K562 (cell line): ENCODE data around the gene NFATC2. TPM values are rescaled to one million over a fixed set of nuclear protein-coding genes. Genes with fewer than 3 reads are reported as not detected.

Experiments used
- NCOA1 ChIP-seq: fragments of 450-650 bp; IDR thresholded peaks from 2 replicates; pipeline ENCODE4 v1.6.1; 2016; ENCODE audit warnings: low read depth
- ZNF212 ChIP-seq: fragments of 450-650 bp; formaldehyde crosslinking; IDR thresholded peaks from 2 replicates; pipeline ENCODE4 v1.4.0; 2020; ENCODE audit warnings: mild to moderate bottlenecking
- polyA plus RNA-seq, 8 experiments: library from polyadenylated mRNA; depleted of rRNA in 4 of 8; stranded (reverse) in 5 of 8; unstranded in 3 of 8; fragments of >200 nt; fragmentation: Nextera tagmentation in 2 of 8; fragmentation: Illumina TruSeq in 1 of 8; extraction: Ambion mirVana in 2 of 8; extraction: Trizol in 1 of 8; gene quantifications; 2 replicates each; pipeline versions ENCODE4 v1.2.1 to v1.2.3, GENCODE V29; 2011 to 2014; ENCODE audit warnings: inconsistent platforms in 1 of 8, missing spikeins in 1 of 8
- total RNA-seq, 7 experiments: library from RNA; depleted of rRNA in 6 of 7; stranded (reverse); fragments of >200 nt in 6 of 7; fragmentation: Illumina TruSeq in 2 of 7; extraction: Trizol in 2 of 7; gene quantifications; 2 replicates each; pipeline versions ENCODE4 v1.2.1 to v1.2.3, GENCODE V29; 2011 to 2021; ENCODE audit warnings: low replicate concordance in 1 of 7
- TF ChIP-seq, protein P1 (sequence below): IDR thresholded peaks from 3 replicates; pipeline ENCODE4 v1.6.1; 2011; ENCODE audit warnings: borderline replicate concordance, mild to moderate bottlenecking, moderate library complexity; ENCODE audit not compliant: insufficient read length; ENCODE audit errors: extremely low read depth
- TF ChIP-seq, protein P2 (sequence below): fragments of 200-800 bp; sonication (Bioruptor generic); IDR thresholded peaks from 2 replicates; pipeline ENCODE4 v1.6.1; 2016; ENCODE audit warnings: missing genetic modification characterization, missing compliant biosample characterization
- TF ChIP-seq, protein P3 (sequence below): fragments of 250-450 bp; sonication (Bioruptor Pico); IDR thresholded peaks from 2 replicates; pipeline ENCODE4 v1.9.0; 2021; ENCODE audit warnings: mild to moderate bottlenecking, inconsistent platforms
- TF ChIP-seq, protein P4 (sequence below): fragments of 250-450 bp; sonication (Bioruptor Pico); IDR thresholded peaks from 2 replicates; pipeline ENCODE4 v1.8.0; 2021; ENCODE audit warnings: borderline replicate concordance, mild to moderate bottlenecking, moderate library complexity; ENCODE audit not compliant: poor library complexity, severe bottlenecking

The NFATC2 gene
- total and polyA plus RNA-seq, 9 of the 15 experiments (the other 6 are each of a cell fraction or from before 2014, with no cell fraction given), result 1.9 to 11.2 (median 3.0) TPM

DNA sequence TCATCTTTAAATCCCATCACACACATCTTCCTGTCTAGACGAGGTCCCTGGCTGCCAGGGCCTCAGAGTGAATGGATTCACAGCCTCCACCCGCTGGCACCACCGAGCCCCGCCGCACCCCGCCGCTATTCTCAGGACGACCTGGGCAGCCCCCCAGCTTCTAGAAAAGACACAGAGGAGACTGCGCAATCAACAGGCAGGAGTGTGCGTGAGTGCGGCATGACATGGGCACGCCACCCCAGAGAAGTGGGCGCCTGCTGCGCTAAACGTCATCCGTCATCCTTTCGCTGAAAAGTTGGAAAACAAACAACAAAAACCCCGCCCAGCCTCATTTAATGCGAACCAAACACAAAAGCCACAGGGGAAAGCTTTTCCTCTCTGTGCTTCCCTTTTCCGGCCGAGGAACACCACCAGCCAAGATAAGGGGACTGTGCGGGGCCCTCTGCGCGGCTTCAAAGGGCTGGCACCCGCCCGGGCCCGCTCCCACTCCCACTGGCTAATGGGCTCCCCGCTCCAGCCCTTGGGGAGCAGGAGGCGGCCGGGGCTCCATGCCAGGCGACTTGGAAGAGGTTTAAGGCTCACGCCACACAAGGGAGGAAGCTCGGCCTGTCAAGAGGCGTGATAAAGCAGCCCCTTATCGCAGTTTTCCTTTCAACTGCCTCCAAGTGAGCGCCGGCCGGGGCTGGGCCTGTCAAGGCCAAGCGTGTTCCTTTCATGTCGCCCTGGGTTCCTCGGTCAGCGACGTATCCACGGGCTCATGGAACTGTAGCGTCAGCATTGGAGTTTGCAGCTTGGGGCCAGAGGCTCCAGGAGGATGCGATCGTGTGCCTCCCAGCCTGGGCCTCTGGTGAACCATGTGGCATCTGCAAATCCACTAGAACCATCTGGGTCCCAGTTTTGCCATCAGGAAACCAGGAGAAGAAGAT, 50.1 kb downstream of the NFATC2 start (continued):
- TF ChIP-seq, protein P1, sequence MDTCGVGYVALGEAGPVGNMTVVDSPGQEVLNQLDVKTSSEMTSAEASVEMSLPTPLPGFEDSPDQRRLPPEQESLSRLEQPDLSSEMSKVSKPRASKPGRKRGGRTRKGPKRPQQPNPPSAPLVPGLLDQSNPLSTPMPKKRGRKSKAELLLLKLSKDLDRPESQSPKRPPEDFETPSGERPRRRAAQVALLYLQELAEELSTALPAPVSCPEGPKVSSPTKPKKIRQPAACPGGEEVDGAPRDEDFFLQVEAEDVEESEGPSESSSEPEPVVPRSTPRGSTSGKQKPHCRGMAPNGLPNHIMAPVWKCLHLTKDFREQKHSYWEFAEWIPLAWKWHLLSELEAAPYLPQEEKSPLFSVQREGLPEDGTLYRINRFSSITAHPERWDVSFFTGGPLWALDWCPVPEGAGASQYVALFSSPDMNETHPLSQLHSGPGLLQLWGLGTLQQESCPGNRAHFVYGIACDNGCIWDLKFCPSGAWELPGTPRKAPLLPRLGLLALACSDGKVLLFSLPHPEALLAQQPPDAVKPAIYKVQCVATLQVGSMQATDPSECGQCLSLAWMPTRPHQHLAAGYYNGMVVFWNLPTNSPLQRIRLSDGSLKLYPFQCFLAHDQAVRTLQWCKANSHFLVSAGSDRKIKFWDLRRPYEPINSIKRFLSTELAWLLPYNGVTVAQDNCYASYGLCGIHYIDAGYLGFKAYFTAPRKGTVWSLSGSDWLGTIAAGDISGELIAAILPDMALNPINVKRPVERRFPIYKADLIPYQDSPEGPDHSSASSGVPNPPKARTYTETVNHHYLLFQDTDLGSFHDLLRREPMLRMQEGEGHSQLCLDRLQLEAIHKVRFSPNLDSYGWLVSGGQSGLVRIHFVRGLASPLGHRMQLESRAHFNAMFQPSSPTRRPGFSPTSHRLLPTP, result no peak
- TF ChIP-seq NCOA1, result no peak
- TF ChIP-seq, protein P2, sequence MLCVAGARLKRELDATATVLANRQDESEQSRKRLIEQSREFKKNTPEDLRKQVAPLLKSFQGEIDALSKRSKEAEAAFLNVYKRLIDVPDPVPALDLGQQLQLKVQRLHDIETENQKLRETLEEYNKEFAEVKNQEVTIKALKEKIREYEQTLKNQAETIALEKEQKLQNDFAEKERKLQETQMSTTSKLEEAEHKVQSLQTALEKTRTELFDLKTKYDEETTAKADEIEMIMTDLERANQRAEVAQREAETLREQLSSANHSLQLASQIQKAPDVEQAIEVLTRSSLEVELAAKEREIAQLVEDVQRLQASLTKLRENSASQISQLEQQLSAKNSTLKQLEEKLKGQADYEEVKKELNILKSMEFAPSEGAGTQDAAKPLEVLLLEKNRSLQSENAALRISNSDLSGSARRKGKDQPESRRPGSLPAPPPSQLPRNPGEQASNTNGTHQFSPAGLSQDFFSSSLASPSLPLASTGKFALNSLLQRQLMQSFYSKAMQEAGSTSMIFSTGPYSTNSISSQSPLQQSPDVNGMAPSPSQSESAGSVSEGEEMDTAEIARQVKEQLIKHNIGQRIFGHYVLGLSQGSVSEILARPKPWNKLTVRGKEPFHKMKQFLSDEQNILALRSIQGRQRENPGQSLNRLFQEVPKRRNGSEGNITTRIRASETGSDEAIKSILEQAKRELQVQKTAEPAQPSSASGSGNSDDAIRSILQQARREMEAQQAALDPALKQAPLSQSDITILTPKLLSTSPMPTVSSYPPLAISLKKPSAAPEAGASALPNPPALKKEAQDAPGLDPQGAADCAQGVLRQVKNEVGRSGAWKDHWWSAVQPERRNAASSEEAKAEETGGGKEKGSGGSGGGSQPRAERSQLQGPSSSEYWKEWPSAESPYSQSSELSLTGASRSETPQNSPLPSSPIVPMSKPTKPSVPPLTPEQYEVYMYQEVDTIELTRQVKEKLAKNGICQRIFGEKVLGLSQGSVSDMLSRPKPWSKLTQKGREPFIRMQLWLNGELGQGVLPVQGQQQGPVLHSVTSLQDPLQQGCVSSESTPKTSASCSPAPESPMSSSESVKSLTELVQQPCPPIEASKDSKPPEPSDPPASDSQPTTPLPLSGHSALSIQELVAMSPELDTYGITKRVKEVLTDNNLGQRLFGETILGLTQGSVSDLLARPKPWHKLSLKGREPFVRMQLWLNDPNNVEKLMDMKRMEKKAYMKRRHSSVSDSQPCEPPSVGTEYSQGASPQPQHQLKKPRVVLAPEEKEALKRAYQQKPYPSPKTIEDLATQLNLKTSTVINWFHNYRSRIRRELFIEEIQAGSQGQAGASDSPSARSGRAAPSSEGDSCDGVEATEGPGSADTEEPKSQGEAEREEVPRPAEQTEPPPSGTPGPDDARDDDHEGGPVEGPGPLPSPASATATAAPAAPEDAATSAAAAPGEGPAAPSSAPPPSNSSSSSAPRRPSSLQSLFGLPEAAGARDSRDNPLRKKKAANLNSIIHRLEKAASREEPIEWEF (CRISPR knock-in tag), result no peak; the same call in none of the 2 replicates
- TF ChIP-seq, protein P3, sequence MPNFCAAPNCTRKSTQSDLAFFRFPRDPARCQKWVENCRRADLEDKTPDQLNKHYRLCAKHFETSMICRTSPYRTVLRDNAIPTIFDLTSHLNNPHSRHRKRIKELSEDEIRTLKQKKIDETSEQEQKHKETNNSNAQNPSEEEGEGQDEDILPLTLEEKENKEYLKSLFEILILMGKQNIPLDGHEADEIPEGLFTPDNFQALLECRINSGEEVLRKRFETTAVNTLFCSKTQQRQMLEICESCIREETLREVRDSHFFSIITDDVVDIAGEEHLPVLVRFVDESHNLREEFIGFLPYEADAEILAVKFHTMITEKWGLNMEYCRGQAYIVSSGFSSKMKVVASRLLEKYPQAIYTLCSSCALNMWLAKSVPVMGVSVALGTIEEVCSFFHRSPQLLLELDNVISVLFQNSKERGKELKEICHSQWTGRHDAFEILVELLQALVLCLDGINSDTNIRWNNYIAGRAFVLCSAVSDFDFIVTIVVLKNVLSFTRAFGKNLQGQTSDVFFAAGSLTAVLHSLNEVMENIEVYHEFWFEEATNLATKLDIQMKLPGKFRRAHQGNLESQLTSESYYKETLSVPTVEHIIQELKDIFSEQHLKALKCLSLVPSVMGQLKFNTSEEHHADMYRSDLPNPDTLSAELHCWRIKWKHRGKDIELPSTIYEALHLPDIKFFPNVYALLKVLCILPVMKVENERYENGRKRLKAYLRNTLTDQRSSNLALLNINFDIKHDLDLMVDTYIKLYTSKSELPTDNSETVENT (CRISPR knock-in tag), result no peak
- TF ChIP-seq, protein P4, sequence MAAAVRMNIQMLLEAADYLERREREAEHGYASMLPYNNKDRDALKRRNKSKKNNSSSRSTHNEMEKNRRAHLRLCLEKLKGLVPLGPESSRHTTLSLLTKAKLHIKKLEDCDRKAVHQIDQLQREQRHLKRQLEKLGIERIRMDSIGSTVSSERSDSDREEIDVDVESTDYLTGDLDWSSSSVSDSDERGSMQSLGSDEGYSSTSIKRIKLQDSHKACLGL (CRISPR knock-in tag), result no peak
- no peak; the same call in 1 of the 2 replicates for TF ChIP-seq ZNF212 (CRISPR knock-in tag)
